ENCODE data around the gene GYPC.

GYPC gene

GRCh38 chr2:126658319-126658904 is 2.5 kb downstream of the GYPC start:
- Histone ChIP-seq H3K27ac (no peak overlapping the region), H2AFZ (ENCODE audit: low read depth) (no peak overlapping the region), H4K20me1 (ENCODE audit: insufficient read depth) (no peaks in the 10 kb centered on the region), H3K27me3 (ENCODE audit: insufficient read depth, low read depth) (no peaks in the 10 kb centered on the region), H3K9ac (no peak overlapping the region), H3K4me1 (ENCODE audit: low read depth, poor library complexity, severe bottlenecking) (no peaks in the 10 kb centered on the region), H3K79me2 (ENCODE audit: insufficient read depth, low read depth) (no peaks in the 10 kb centered on the region), H3K4me2 (no peak overlapping the region), H3K36me3 (ENCODE audit: insufficient read depth) (no peaks in the 10 kb centered on the region), H3K4me3 (IDR thresholded peaks at IDR 0.05; ENCODE audit: insufficient read depth, low read depth, low read length) (no peak overlapping the region)
- TF ChIP-seq, protein P1, sequence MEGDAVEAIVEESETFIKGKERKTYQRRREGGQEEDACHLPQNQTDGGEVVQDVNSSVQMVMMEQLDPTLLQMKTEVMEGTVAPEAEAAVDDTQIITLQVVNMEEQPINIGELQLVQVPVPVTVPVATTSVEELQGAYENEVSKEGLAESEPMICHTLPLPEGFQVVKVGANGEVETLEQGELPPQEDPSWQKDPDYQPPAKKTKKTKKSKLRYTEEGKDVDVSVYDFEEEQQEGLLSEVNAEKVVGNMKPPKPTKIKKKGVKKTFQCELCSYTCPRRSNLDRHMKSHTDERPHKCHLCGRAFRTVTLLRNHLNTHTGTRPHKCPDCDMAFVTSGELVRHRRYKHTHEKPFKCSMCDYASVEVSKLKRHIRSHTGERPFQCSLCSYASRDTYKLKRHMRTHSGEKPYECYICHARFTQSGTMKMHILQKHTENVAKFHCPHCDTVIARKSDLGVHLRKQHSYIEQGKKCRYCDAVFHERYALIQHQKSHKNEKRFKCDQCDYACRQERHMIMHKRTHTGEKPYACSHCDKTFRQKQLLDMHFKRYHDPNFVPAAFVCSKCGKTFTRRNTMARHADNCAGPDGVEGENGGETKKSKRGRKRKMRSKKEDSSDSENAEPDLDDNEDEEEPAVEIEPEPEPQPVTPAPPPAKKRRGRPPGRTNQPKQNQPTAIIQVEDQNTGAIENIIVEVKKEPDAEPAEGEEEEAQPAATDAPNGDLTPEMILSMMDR (conservative IDR thresholded peaks at IDR 0.05; ENCODE audit: low read depth, low read length), result no peak

DNA sequence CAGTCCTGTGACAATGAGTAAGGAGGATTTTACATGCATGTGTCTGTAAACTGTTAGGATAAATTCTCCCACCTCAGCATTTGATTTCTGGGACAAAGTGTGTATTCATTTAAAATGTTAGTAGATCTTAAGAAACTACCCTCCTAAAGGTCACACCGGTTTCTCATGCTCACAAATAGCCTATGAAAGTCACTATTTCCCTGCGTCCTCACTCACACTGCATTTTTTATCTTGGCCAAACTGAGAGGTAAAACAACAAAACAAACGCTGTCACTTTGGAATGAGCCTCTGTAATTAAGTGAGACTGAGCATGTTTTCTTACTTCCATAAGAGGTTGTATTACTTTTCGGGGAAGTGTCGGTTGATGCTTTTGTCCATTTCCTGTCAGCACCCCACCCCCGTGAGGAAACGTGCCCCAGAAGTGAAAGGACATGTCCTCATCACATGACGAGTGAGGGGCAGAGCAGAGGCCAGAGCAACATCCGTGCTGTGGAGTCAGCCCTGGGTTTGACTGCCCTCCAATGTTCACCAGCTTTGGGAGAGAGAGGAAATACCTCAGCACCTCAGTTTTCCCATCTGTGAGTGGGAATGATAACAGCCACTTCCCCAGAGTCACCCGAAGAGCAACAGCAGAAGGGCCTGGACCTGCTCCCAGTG is 3.1 kb downstream of the GYPC start:
- no peaks in the 10 kb centered on the region for H3K79me2 ChIP-seq (ENCODE audit: insufficient read depth, low read depth)
- no peaks in the 10 kb centered on the region for H4K20me1 ChIP-seq (ENCODE audit: insufficient read depth)
- no peaks in the 10 kb centered on the region for H3K27me3 ChIP-seq (ENCODE audit: insufficient read depth, low read depth)
- TF ChIP-seq, protein P1 (conservative IDR thresholded peaks at IDR 0.05; ENCODE audit: low read depth, low read length), result no peak
- H3K4me3 ChIP-seq (IDR thresholded peaks at IDR 0.05; ENCODE audit: insufficient read depth, low read depth, low read length), result no peak overlapping the region
- no peaks in the 10 kb centered on the region for H3K36me3 ChIP-seq (ENCODE audit: insufficient read depth)
- H3K9ac ChIP-seq, result no peak overlapping the region
- H3K4me2 ChIP-seq, result no peak overlapping the region
- H3K4me1 ChIP-seq (ENCODE audit: low read depth, poor library complexity, severe bottlenecking), result no peaks in the 10 kb centered on the region
- no peak overlapping the region for H3K27ac ChIP-seq
- H2AFZ ChIP-seq (ENCODE audit: low read depth), result no peak overlapping the region

DNA sequence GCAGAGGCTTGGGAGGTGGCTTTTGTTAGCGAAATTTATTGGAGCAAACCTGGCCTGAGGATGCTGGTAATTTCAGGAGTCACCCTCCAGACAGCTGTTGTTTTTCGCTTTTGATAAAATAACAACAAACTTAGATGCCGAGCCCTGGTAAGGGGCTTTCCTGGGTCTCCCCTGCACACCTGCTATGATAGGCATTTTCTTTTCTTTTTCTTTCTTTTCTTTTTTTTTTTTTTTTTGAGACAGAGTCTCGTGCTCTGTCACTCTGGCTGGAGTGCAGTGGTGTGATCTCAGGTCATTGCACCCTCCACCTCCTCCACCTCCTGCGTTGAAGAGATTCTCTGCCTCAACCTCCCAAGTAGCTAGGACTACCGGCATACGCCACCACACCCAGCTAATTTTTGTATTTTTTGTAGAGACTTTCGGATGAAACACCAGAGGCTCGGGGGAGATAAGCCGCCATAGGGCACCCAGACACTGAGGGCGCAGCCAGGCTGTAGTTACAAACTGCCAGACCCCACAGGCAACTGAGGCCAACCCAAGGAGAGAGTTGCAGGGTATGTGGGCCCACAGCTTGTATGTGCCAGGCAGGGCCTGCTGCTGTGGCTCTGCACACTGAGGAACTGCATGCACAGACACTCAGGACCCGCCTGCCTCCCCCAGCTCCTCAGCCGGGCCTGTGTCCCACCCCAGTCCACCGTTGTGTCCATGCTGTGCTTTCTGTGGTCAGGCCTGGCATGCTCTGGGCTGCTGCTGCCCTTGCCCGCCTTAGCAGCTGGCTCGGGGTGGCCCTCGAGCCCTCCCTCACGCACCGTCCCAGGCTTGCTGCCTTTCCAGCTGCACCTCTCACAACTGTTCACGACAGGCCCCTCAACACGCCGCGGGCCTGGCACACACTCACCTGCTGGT is 3.9 kb downstream of the GYPC start:
- no peak overlapping the region for H3K27ac ChIP-seq
- H3K4me2 ChIP-seq, result no peak overlapping the region
- H3K4me1 ChIP-seq (ENCODE audit: low read depth, poor library complexity, severe bottlenecking), result no peaks in the 10 kb centered on the region
- H3K4me3 ChIP-seq (IDR thresholded peaks at IDR 0.05; ENCODE audit: insufficient read depth, low read depth, low read length), result no peak overlapping the region
- H3K36me3 ChIP-seq (ENCODE audit: insufficient read depth), result no peaks in the 10 kb centered on the region
- no peaks in the 10 kb centered on the region for H3K27me3 ChIP-seq (ENCODE audit: insufficient read depth, low read depth)
- TF ChIP-seq, protein P1 (conservative IDR thresholded peaks at IDR 0.05; ENCODE audit: low read depth, low read length), result no peak
- no peaks in the 10 kb centered on the region for H4K20me1 ChIP-seq (ENCODE audit: insufficient read depth)
- no peak overlapping the region for H2AFZ ChIP-seq (ENCODE audit: low read depth)
- H3K9ac ChIP-seq, result no peak overlapping the region
- no peaks in the 10 kb centered on the region for H3K79me2 ChIP-seq (ENCODE audit: insufficient read depth, low read depth)

GRCh38 chr2:126660971-126661370 is 5.0 kb downstream of the GYPC start:
- Histone ChIP-seq H3K27me3 (ENCODE audit: insufficient read depth, low read depth) (no peaks in the 10 kb centered on the region), H3K4me2 (no peak overlapping the region)

More at GRCh38 chr2:126660971-126661370, 5.0 kb downstream of the GYPC start:
- Histone ChIP-seq H3K27ac (no peak overlapping the region), H3K36me3 (ENCODE audit: insufficient read depth) (no peaks in the 10 kb centered on the region), H3K79me2 (ENCODE audit: insufficient read depth, low read depth) (no peaks in the 10 kb centered on the region), H3K4me1 (ENCODE audit: low read depth, poor library complexity, severe bottlenecking) (no peaks in the 10 kb centered on the region), H3K4me3 (IDR thresholded peaks at IDR 0.05; ENCODE audit: insufficient read depth, low read depth, low read length) (no peak overlapping the region), H2AFZ (ENCODE audit: low read depth) (no peak overlapping the region), H4K20me1 (ENCODE audit: insufficient read depth) (no peaks in the 10 kb centered on the region), H3K9ac (no peak overlapping the region)
- TF ChIP-seq, protein P1 (conservative IDR thresholded peaks at IDR 0.05; ENCODE audit: low read depth, low read length), result no peak
